Measurements from ENCODE around the gene AFF3. TPM values are rescaled to one million over a fixed set of nuclear protein-coding genes. Genes with fewer than 3 reads are reported as not detected.

Gene AFF3
- total RNA-seq, 1 experiment from 2014 or later, result not detected

DNA sequence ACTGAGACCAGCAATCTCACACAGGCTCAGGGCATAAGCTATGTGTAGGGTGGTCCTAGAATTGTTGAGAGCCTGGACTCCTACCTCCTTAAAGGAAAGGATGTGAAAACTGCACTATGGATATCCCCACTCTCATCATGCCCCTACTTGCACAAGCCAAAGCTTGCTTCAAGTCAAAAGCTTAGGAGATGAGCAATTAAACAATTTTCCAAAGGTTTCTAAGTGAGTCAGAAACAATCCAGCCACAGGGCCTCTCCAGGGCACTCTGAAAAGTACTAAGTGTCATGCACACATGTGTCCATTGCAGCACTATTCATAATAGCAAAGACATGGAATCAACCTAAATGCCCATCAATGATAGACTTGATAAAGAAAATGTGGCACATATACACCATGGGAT, 215.4 kb downstream of the AFF3 start:
- no peaks in the 10 kb centered on the region for H3K36me3 ChIP-seq (ENCODE audit: low read depth)
- CTCF ChIA-PET, result no interaction called here
- no peaks in the 10 kb centered on the region for H3K79me2 ChIP-seq (ENCODE audit: low read depth)
- no peaks in the 10 kb centered on the region for H3K4me1 ChIP-seq (replicated peaks; ENCODE audit: insufficient read depth)
- no peak overlapping the region for H3K4me2 ChIP-seq
- DNase-seq, result no peak
- no peak overlapping the region for H2AFZ ChIP-seq
- H3F3A ChIP-seq (ENCODE audit: insufficient read depth, low read depth), result no peaks in the 10 kb centered on the region
- H3K27me3 ChIP-seq (ENCODE audit: insufficient read depth, low read depth), result peaks cover 35% of the 10 kb centered on the region
- BruUV-seq (replicated peaks), result no TSS peak
- H3K9me2 ChIP-seq (ENCODE audit: insufficient read depth), result no peaks in the 10 kb centered on the region
- intact Hi-C loops (cut with micrococcal nuclease; ENCODE audit: unreplicated experiment), result no loop called here
- POLR2A ChIA-PET (ENCODE audit: unreplicated experiment), result no interaction called here
- no peaks in the 10 kb centered on the region for H3K9me3 ChIP-seq (ENCODE audit: insufficient read depth, low read depth)
- H3K27ac ChIP-seq, result no peak overlapping the region
- H3K4me3 ChIP-seq, result no peak overlapping the region
- TF ChIP-seq EZH2 (IDR thresholded peaks at IDR 0.05; ENCODE audit: low read depth), result no peak
- TF ChIP-seq, protein P1, sequence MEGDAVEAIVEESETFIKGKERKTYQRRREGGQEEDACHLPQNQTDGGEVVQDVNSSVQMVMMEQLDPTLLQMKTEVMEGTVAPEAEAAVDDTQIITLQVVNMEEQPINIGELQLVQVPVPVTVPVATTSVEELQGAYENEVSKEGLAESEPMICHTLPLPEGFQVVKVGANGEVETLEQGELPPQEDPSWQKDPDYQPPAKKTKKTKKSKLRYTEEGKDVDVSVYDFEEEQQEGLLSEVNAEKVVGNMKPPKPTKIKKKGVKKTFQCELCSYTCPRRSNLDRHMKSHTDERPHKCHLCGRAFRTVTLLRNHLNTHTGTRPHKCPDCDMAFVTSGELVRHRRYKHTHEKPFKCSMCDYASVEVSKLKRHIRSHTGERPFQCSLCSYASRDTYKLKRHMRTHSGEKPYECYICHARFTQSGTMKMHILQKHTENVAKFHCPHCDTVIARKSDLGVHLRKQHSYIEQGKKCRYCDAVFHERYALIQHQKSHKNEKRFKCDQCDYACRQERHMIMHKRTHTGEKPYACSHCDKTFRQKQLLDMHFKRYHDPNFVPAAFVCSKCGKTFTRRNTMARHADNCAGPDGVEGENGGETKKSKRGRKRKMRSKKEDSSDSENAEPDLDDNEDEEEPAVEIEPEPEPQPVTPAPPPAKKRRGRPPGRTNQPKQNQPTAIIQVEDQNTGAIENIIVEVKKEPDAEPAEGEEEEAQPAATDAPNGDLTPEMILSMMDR (conservative IDR thresholded peaks at IDR 0.05), result no peak
- no peaks in the 10 kb centered on the region; the same call in 1 of the 2 replicates for H4K20me1 ChIP-seq (ENCODE audit: insufficient read depth)

DNA sequence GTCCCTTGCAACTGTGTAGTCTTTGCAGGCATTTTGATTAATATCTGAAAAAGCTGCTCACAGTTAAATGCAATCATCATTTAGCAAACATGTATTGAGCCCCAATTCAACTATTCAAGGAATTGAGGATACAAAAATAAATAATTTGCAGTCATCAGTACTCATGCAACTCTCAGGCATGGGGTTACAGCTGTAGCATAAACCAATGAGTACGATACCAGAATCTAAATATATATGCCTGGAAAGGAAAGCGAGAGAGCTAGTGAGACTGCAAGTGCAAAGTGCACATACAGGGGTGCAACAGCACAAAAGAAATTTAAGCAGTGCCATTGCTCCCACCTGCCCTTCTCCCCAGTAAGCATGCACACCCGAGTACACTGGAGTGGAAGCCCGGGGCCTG, 216.4 kb downstream of the AFF3 start:
- Histone ChIP-seq H3K27me3 (ENCODE audit: insufficient read depth, low read depth) (peaks cover 35% of the 10 kb centered on the region), H4K20me1 (ENCODE audit: insufficient read depth) (no peaks in the 10 kb centered on the region; the same call in 1 of the 2 replicates), H3K4me1 (replicated peaks; ENCODE audit: insufficient read depth) (no peaks in the 10 kb centered on the region), H3F3A (ENCODE audit: insufficient read depth, low read depth) (no peaks in the 10 kb centered on the region), H2AFZ (no peak overlapping the region), H3K9me2 (ENCODE audit: insufficient read depth) (no peaks in the 10 kb centered on the region), H3K4me3 (no peak overlapping the region), H3K4me2 (no peak overlapping the region), H3K9me3 (ENCODE audit: insufficient read depth, low read depth) (no peaks in the 10 kb centered on the region), H3K79me2 (ENCODE audit: low read depth) (no peaks in the 10 kb centered on the region), H3K27ac (no peak overlapping the region), H3K36me3 (ENCODE audit: low read depth) (no peaks in the 10 kb centered on the region)
- CTCF ChIA-PET, result no interaction called here
- intact Hi-C loops (cut with micrococcal nuclease; ENCODE audit: unreplicated experiment), result no loop called here
- no TSS peak for BruUV-seq (replicated peaks)
- POLR2A ChIA-PET (ENCODE audit: unreplicated experiment), result no interaction called here
- TF ChIP-seq EZH2 (IDR thresholded peaks at IDR 0.05; ENCODE audit: low read depth), result no peak
- TF ChIP-seq, protein P1 (conservative IDR thresholded peaks at IDR 0.05), result no peak
- no peak for DNase-seq

GRCh38 chr2:99922664-99923063, 219.7 kb downstream of the AFF3 start:
- no TSS peak for BruUV-seq (replicated peaks)
- Histone ChIP-seq H3K79me2 (ENCODE audit: low read depth) (no peaks in the 10 kb centered on the region), H3K9me2 (ENCODE audit: insufficient read depth) (no peaks in the 10 kb centered on the region), H3K4me3 (no peak overlapping the region), H3K4me2 (no peak overlapping the region), H3K9me3 (ENCODE audit: insufficient read depth, low read depth) (no peaks in the 10 kb centered on the region), H3K27ac (no peak overlapping the region), H3K4me1 (replicated peaks; ENCODE audit: insufficient read depth) (no peaks in the 10 kb centered on the region), H4K20me1 (ENCODE audit: insufficient read depth) (no peaks in the 10 kb centered on the region), H3F3A (ENCODE audit: insufficient read depth, low read depth) (no peaks in the 10 kb centered on the region), H3K36me3 (ENCODE audit: low read depth) (no peaks in the 10 kb centered on the region), H2AFZ (no peak overlapping the region), H3K27me3 (ENCODE audit: insufficient read depth, low read depth) (peaks cover 48% of the 10 kb centered on the region)
- no peak for TF ChIP-seq EZH2 (IDR thresholded peaks at IDR 0.05; ENCODE audit: low read depth)
- TF ChIP-seq, protein P1 (conservative IDR thresholded peaks at IDR 0.05), result no peak
- no peak for DNase-seq
- ChIA-PET CTCF (no interaction called here), POLR2A (ENCODE audit: unreplicated experiment) (no interaction called here)
- intact Hi-C loops (cut with micrococcal nuclease; ENCODE audit: unreplicated experiment), result no loop called here

All from PC-9 (cell line).